ENCODE data around the gene MGAT2. TPM values are rescaled to one million over a fixed set of nuclear protein-coding genes. Genes with fewer than 3 reads are reported as not detected.

The MGAT2 gene
- total RNA-seq (10 to 100 TPM; 12.5 to 28.8 (median 16.4) TPM), polyA plus RNA-seq (10 to 100 TPM in 1 of 2 donors, 1 to 10 TPM in 1; 6.8 to 28.1 TPM)
- long read RNA-seq, donor 1, transcript MGAT2-201 (1 exons, 2,687 nt) = major isoform, 26 of 28 reads
- long read RNA-seq, donor 1, partial matches to known transcripts = 0 of 28 reads
- long read RNA-seq, donor 1, other reads (novel, unspliced or antisense) = 2 of 28 reads
- long read RNA-seq, donor 2, transcript MGAT2-201 (1 exons, 2,687 nt) = major isoform, 36 of 36 reads
- long read RNA-seq, donor 2, partial matches to known transcripts = 0 of 36 reads
- long read RNA-seq, donor 2, other reads (novel, unspliced or antisense) = 0 of 36 reads
- long read RNA-seq, donor 3, transcript MGAT2-201 (1 exons, 2,687 nt) = major isoform, 35 of 35 reads
- long read RNA-seq, donor 3, partial matches to known transcripts = 0 of 35 reads
- long read RNA-seq, donor 3, other reads (novel, unspliced or antisense) = 0 of 35 reads

DNA sequence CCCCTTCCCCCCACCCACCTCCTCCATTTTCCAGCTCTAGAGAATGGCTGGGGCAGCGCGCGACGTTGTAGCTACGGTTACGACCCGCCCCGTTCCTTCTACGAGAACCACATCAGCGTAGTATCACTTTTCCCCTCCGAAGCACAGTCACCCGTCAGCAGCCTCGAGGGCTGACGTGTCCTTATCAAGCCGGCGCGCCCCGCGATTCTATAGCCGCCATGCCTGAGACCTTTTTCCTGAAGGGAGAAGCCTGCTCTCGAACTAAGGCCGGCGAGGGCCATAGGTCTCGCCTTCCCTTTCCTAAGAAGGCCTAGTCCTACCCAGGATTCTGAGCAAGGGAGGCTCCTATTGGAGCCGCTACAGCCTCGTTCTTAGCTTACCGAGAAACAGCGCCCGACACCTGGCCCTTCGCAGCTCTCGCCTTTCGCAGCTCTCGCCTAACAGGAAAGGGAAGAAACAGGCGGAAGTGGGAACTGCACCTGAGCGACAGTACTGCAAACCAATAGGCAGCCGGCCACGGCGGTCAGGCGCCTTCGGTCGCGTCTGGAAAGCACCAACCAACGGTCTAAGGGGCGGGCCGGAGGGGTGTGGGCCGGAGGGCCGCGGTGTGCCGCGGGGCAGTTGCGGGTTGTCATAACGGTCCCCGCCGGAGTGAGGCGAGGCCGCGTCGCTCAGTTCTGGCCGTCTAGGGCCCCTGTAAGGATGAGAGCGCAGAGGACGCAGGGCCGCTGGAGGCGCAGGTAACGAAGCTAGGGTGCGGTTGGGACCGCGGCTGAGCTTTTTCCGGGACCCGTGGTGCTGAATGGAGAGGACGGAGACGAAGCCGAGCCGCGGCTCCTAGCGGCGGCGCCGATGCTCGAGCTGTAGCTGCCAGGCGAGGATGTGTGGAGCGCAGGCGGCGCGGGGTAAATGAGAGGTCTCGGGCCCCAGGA lies at the start of gene MGAT2, which contains the start of gene RPL36AL:
Gene MGAT2 (plus strand): TSS at position 618 of the 932 bp plus-strand sequence. CDS start 470 bp downstream, outside the sequence.
Gene RPL36AL (minus strand): TSS at position 445 of the 932 bp plus-strand sequence. CDS start 1,522 bp downstream, outside the sequence.
- DNase-seq (peak; percentile 98 to 99 (median 99)), ATAC-seq (peak; percentile 99 to 100 (median 100))
- no peaks in the 10 kb centered on the region for H3K9me3 ChIP-seq
- peak; percentile 64 to 92 for TF ChIP-seq POLR2A (IDR thresholded peaks at IDR 0.05)
- TF ChIP-seq, protein P1, sequence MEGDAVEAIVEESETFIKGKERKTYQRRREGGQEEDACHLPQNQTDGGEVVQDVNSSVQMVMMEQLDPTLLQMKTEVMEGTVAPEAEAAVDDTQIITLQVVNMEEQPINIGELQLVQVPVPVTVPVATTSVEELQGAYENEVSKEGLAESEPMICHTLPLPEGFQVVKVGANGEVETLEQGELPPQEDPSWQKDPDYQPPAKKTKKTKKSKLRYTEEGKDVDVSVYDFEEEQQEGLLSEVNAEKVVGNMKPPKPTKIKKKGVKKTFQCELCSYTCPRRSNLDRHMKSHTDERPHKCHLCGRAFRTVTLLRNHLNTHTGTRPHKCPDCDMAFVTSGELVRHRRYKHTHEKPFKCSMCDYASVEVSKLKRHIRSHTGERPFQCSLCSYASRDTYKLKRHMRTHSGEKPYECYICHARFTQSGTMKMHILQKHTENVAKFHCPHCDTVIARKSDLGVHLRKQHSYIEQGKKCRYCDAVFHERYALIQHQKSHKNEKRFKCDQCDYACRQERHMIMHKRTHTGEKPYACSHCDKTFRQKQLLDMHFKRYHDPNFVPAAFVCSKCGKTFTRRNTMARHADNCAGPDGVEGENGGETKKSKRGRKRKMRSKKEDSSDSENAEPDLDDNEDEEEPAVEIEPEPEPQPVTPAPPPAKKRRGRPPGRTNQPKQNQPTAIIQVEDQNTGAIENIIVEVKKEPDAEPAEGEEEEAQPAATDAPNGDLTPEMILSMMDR (IDR thresholded peaks at IDR 0.05) = peak in 8 of 12 donors; percentile 17 to 59 (median 32)
- no peaks in the 10 kb centered on the region for H3K27me3 ChIP-seq
- 0 to 1% (median 0%) methylated on average over 67 to 85 of the region's 85 CpGs for WGBS, 4 donors
- intact Hi-C loops (cut with DNase I) = loop anchor here in 3 of 10 donors (2.0 to 5.0 kb wide), 2 partner anchors 22 to 33 kb away; partner anchors contain the start of genes RPS29 (in 3 of the 3) and LRR1 (in 1 of the 3)
- peak within 1 kb of the TSS; percentile 86 to 98 (median 92) for H3K27ac ChIP-seq
- peak within 1 kb of the TSS; percentile 60 to 96 (median 76) for H3K4me3 ChIP-seq
- H3K4me1 ChIP-seq = peaks cover 0 to 57% (median 31%) of the 10 kb centered on the region in 12 donors
- H3K36me3 ChIP-seq = peaks cover 0 to 40% (median 33%) of the 10 kb centered on the region in 9 donors

DNA sequence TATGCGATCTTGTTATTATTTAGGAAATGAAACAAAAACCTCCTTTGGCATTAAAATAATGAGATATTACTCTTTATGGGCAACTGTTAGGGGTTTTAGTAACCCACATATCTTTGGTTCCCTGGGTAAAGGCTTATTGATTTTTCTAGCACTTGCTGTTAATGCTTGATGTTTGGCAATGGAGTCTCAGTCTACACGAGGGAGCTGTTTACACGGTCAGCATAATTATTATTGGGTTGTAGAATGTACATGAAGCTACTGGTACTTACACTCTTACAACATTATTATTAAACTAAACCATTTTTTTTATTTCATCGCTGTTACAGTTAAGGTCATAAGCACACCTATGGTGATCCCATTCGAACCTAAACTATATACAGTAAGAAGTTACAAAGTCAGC lies 46.6 kb upstream of the MGAT2 start:
- TF ChIP-seq, protein P1 (IDR thresholded peaks at IDR 0.05) = no peak
- TF ChIP-seq POLR2A (IDR thresholded peaks at IDR 0.05) = no peak
- no peak overlapping the region for H3K4me3 ChIP-seq
- H3K4me1 ChIP-seq = peaks cover 0 to 3% (median 0%) of the 10 kb centered on the region in 12 donors
- H3K9me3 ChIP-seq = no peaks in the 10 kb centered on the region
- no peak for DNase-seq
- H3K36me3 ChIP-seq = peaks cover 0 to 40% (median 24%) of the 10 kb centered on the region in 9 donors
- H3K27ac ChIP-seq = no peak overlapping the region
- H3K27me3 ChIP-seq = no peaks in the 10 kb centered on the region
- WGBS, 4 donors = 90 to 93% (median 91%) methylated on average over 5 of the region's 5 CpGs
- ATAC-seq = no peak
- intact Hi-C loops (cut with DNase I) = no loop called here

DNA sequence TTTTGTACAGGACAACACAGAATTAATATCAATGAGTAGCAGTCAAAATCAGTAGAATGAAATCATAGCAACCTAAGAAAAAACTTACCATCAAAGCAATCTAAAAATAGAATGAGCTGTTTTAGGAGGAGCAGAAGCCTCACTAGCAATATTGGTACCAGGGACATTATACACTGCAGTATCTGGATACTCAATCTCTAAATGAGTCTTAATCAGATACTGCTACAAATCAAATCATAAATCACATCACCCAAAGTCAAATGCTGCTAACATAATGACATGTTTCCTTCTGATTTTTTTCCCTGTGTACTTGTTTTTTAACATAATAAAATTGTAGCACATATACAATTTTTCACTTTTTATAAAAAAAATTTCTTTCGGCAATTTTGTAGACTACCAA lies 42.5 kb upstream of the MGAT2 start:
- Histone ChIP-seq H3K36me3 (peaks cover 0 to 47% (median 37%) of the 10 kb centered on the region in 9 donors), H3K9me3 (no peaks in the 10 kb centered on the region), H3K27me3 (no peaks in the 10 kb centered on the region), H3K27ac (no peak overlapping the region), H3K4me3 (no peak overlapping the region), H3K4me1 (peaks cover 0 to 11% (median 2%) of the 10 kb centered on the region in 12 donors)
- ATAC-seq = no peak
- no peak for DNase-seq
- 96 to 100% (median 98%) methylated on average over 1 of the region's 1 CpG for WGBS, 4 donors
- TF ChIP-seq, protein P1 (IDR thresholded peaks at IDR 0.05) = no peak
- TF ChIP-seq POLR2A (IDR thresholded peaks at IDR 0.05) = no peak
- intact Hi-C loops (cut with DNase I) = no loop called here
